ENCODE results near the gene FAIM2.
"Not testable (repeated sequence)": the region's sequence is repeated elsewhere in the genome, so short reads cannot be mapped to it uniquely, and the experiment has no call there.

The FAIM2 gene

GRCh38 chr12:49893753-49894750 lies 9.6 kb downstream of the FAIM2 start:
- no peak for DNase-seq (ENCODE audit: low spot score)

- no peak for DNase-seq (ENCODE audit: low spot score)
Measured at GRCh38 chr12:49892732-49893317, 10.9 kb downstream of the FAIM2 start.

- DNase-seq (ENCODE audit: low spot score) = no peak
Measured at GRCh38 chr12:49892084-49892731, 11.5 kb downstream of the FAIM2 start.

- no peak for DNase-seq (ENCODE audit: low spot score)
Measured at GRCh38 chr12:49891476-49891875, 12.2 kb downstream of the FAIM2 start.

GRCh38 chr12:49891012-49891411 lies 12.7 kb downstream of the FAIM2 start:
- no peak for DNase-seq (ENCODE audit: low spot score)

GRCh38 chr12:49890096-49890461 lies 13.6 kb downstream of the FAIM2 start:
- DNase-seq (ENCODE audit: low spot score) = no peak

- no peak for DNase-seq (ENCODE audit: low spot score)
Measured at GRCh38 chr12:49889361-49890095, 14.2 kb downstream of the FAIM2 start.

- DNase-seq (ENCODE audit: low spot score) = no peak
Measured at GRCh38 chr12:49888461-49889151, 15.1 kb downstream of the FAIM2 start.

- no peak for DNase-seq (ENCODE audit: low spot score)
Measured at GRCh38 chr12:49887536-49888401, 15.9 kb downstream of the FAIM2 start.

GRCh38 chr12:49887091-49887490 lies 16.6 kb downstream of the FAIM2 start:
- DNase-seq (ENCODE audit: low spot score) = no peak

GRCh38 chr12:49885663-49886461 lies 17.8 kb downstream of the FAIM2 start:
- DNase-seq (ENCODE audit: low spot score) = no peak

GRCh38 chr12:49885118-49885517 lies 18.6 kb downstream of the FAIM2 start:
- no peak for DNase-seq (ENCODE audit: low spot score)

GRCh38 chr12:49882851-49883464 lies 20.7 kb downstream of the FAIM2 start:
- DNase-seq (ENCODE audit: low spot score) = no peak

- no peak for DNase-seq (ENCODE audit: low spot score)
Measured at GRCh38 chr12:49882248-49882850, 21.4 kb downstream of the FAIM2 start.

- no peak for DNase-seq (ENCODE audit: low spot score)
Measured at GRCh38 chr12:49881415-49882247, 22.1 kb downstream of the FAIM2 start.

GRCh38 chr12:49880756-49881414 lies 22.8 kb downstream of the FAIM2 start:
- no peak for DNase-seq (ENCODE audit: low spot score)

GRCh38 chr12:49879065-49879464 lies 24.6 kb downstream of the FAIM2 start:
- not testable (repeated sequence) for DNase-seq (ENCODE audit: low spot score)
